ENCODE measurements around the gene FRG2C.
"Not testable (repeated sequence)": the region's sequence is repeated elsewhere in the genome, so short reads cannot be mapped to it uniquely, and the experiment has no call there.

The FRG2C gene

GRCh38 chr3:75645548-75645947 is 18.6 kb upstream of the FRG2C start:
- H3K18ac ChIP-seq (ENCODE audit: low read length); H3K27ac ChIP-seq (ENCODE audit: low read depth, low read length); H3K4me3 ChIP-seq (ENCODE audit: low read length); H2BK15ac ChIP-seq (replicated peaks; ENCODE audit: low read depth); H2BK120ac ChIP-seq (ENCODE audit: low read depth, low read length); H3K27me3 ChIP-seq (ENCODE audit: insufficient read depth, low read length, poor library complexity); H3K9ac ChIP-seq (ENCODE audit: low read length); H4K5ac ChIP-seq (ENCODE audit: low read length); H3K4me2 ChIP-seq (ENCODE audit: low read length); H3K79me2 ChIP-seq (ENCODE audit: control insufficient read depth, insufficient read depth, low read length); H3K4ac ChIP-seq (ENCODE audit: low read depth, low read length); H3K4me1 ChIP-seq (ENCODE audit: control insufficient read depth, low read depth, low read length); H2BK5ac ChIP-seq (ENCODE audit: low read length); H4K8ac ChIP-seq (ENCODE audit: low read depth, low read length); H2AK5ac ChIP-seq (ENCODE audit: low read length); H3K56ac ChIP-seq (ENCODE audit: low read length); H3K23ac ChIP-seq (ENCODE audit: low read length); H3K36me3 ChIP-seq (ENCODE audit: control insufficient read depth, insufficient read depth, low read length); H3K79me1 ChIP-seq (ENCODE audit: low read length): not testable (repeated sequence)
- DNase-seq: peak; percentile 80
- WGBS (ENCODE audit: extremely low coverage, insufficient coverage, low lambda C conversion rate): no CpG with 5 or more reads among the region's 4 CpGs

GRCh38 chr3:75650191-75650590 is 13.9 kb upstream of the FRG2C start:
- H3K4me3 ChIP-seq (ENCODE audit: low read length): no peak overlapping the region
- H3K9ac ChIP-seq (ENCODE audit: low read length): no peak overlapping the region
- no peak overlapping the region for H2BK15ac ChIP-seq (replicated peaks; ENCODE audit: low read depth)
- H2BK120ac ChIP-seq (ENCODE audit: low read depth, low read length): no peak overlapping the region
- H4K8ac ChIP-seq (ENCODE audit: low read depth, low read length): no peak overlapping the region
- no CpG with 5 or more reads among the region's 9 CpGs for WGBS (ENCODE audit: extremely low coverage, insufficient coverage, low lambda C conversion rate)
- DNase-seq: no peak
- no peak overlapping the region for H3K27ac ChIP-seq (ENCODE audit: low read depth, low read length)
- H3K36me3 ChIP-seq (ENCODE audit: control insufficient read depth, insufficient read depth, low read length): no peaks in the 10 kb centered on the region
- no peaks in the 10 kb centered on the region for H3K79me1 ChIP-seq (ENCODE audit: low read length)
- H3K56ac ChIP-seq (ENCODE audit: low read length): no peak overlapping the region
- H3K79me2 ChIP-seq (ENCODE audit: control insufficient read depth, insufficient read depth, low read length): no peaks in the 10 kb centered on the region
- H3K4me2 ChIP-seq (ENCODE audit: low read length): no peak overlapping the region
- no peak overlapping the region for H4K5ac ChIP-seq (ENCODE audit: low read length)
- peaks cover 5% of the 10 kb centered on the region for H3K27me3 ChIP-seq (ENCODE audit: insufficient read depth, low read length, poor library complexity)
- no peak overlapping the region for H3K23ac ChIP-seq (ENCODE audit: low read length)
- no peak overlapping the region for H2AK5ac ChIP-seq (ENCODE audit: low read length)
- no peaks in the 10 kb centered on the region for H3K4me1 ChIP-seq (ENCODE audit: control insufficient read depth, low read depth, low read length)
- no peak overlapping the region for H3K4ac ChIP-seq (ENCODE audit: low read depth, low read length)
- no peak overlapping the region for H3K18ac ChIP-seq (ENCODE audit: low read length)
- H2BK5ac ChIP-seq (ENCODE audit: low read length): no peak overlapping the region

GRCh38 chr3:75655101-75655904 is 8.8 kb upstream of the FRG2C start:
- not testable (repeated sequence) for H4K5ac ChIP-seq (ENCODE audit: low read length); H3K23ac ChIP-seq (ENCODE audit: low read length); H3K4ac ChIP-seq (ENCODE audit: low read depth, low read length); H3K4me3 ChIP-seq (ENCODE audit: low read length); H3K18ac ChIP-seq (ENCODE audit: low read length); H3K56ac ChIP-seq (ENCODE audit: low read length); H3K79me1 ChIP-seq (ENCODE audit: low read length); H3K4me2 ChIP-seq (ENCODE audit: low read length); H3K27me3 ChIP-seq (ENCODE audit: insufficient read depth, low read length, poor library complexity); H2BK5ac ChIP-seq (ENCODE audit: low read length); H3K27ac ChIP-seq (ENCODE audit: low read depth, low read length); H4K8ac ChIP-seq (ENCODE audit: low read depth, low read length); H2AK5ac ChIP-seq (ENCODE audit: low read length); H3K79me2 ChIP-seq (ENCODE audit: control insufficient read depth, insufficient read depth, low read length); H3K9ac ChIP-seq (ENCODE audit: low read length); H2BK15ac ChIP-seq (replicated peaks; ENCODE audit: low read depth); H3K36me3 ChIP-seq (ENCODE audit: control insufficient read depth, insufficient read depth, low read length); H3K4me1 ChIP-seq (ENCODE audit: control insufficient read depth, low read depth, low read length); H2BK120ac ChIP-seq (ENCODE audit: low read depth, low read length)
- WGBS (ENCODE audit: extremely low coverage, insufficient coverage, low lambda C conversion rate): no CpG with 5 or more reads among the region's 50 CpGs
- DNase-seq: peak; percentile 47

DNA sequence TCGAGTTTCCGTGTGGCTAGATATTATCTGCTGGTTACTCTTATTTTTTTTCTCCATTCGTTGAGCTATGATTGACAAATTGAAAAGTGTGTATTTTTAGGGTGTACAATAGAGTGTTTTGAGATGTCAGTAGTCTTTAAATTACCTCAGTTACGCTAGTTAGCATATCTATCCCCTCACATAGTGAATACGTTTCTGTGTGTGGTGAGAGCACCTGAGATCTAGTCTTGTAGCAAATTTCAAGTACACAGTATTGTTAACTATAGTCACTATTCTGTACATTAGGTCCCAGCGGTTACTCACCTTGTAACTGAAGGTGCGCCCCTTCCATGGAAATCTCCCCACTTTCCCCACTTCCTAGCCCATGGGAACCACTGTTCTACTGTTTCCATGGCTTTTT is 8.2 kb upstream of the FRG2C start:
- H4K5ac ChIP-seq (ENCODE audit: low read length); H2BK5ac ChIP-seq (ENCODE audit: low read length); H3K4me2 ChIP-seq (ENCODE audit: low read length); H3K23ac ChIP-seq (ENCODE audit: low read length); H2AK5ac ChIP-seq (ENCODE audit: low read length); H3K18ac ChIP-seq (ENCODE audit: low read length); H3K9ac ChIP-seq (ENCODE audit: low read length); DNase-seq; H3K56ac ChIP-seq (ENCODE audit: low read length); H3K4me1 ChIP-seq (ENCODE audit: control insufficient read depth, low read depth, low read length); H3K79me2 ChIP-seq (ENCODE audit: control insufficient read depth, insufficient read depth, low read length); H3K27me3 ChIP-seq (ENCODE audit: insufficient read depth, low read length, poor library complexity); H4K8ac ChIP-seq (ENCODE audit: low read depth, low read length); H2BK15ac ChIP-seq (replicated peaks; ENCODE audit: low read depth); H3K36me3 ChIP-seq (ENCODE audit: control insufficient read depth, insufficient read depth, low read length); H3K79me1 ChIP-seq (ENCODE audit: low read length); H2BK120ac ChIP-seq (ENCODE audit: low read depth, low read length); H3K4ac ChIP-seq (ENCODE audit: low read depth, low read length); H3K4me3 ChIP-seq (ENCODE audit: low read length); H3K27ac ChIP-seq (ENCODE audit: low read depth, low read length): not testable (repeated sequence)
- no CpG with 5 or more reads among the region's 7 CpGs for WGBS (ENCODE audit: extremely low coverage, insufficient coverage, low lambda C conversion rate)

- peak overlapping the region; percentile 58 for H3K4me3 ChIP-seq (ENCODE audit: low read length)
- not testable (repeated sequence) for H3K79me1 ChIP-seq (ENCODE audit: low read length); H2BK15ac ChIP-seq (replicated peaks; ENCODE audit: low read depth); H3K27me3 ChIP-seq (ENCODE audit: insufficient read depth, low read length, poor library complexity); H3K4ac ChIP-seq (ENCODE audit: low read depth, low read length); H3K36me3 ChIP-seq (ENCODE audit: control insufficient read depth, insufficient read depth, low read length); H4K5ac ChIP-seq (ENCODE audit: low read length); H2AK5ac ChIP-seq (ENCODE audit: low read length); H3K18ac ChIP-seq (ENCODE audit: low read length); H3K27ac ChIP-seq (ENCODE audit: low read depth, low read length); H3K79me2 ChIP-seq (ENCODE audit: control insufficient read depth, insufficient read depth, low read length); H3K4me1 ChIP-seq (ENCODE audit: control insufficient read depth, low read depth, low read length); H2BK120ac ChIP-seq (ENCODE audit: low read depth, low read length); H4K8ac ChIP-seq (ENCODE audit: low read depth, low read length); H2BK5ac ChIP-seq (ENCODE audit: low read length); H3K23ac ChIP-seq (ENCODE audit: low read length)
- peak overlapping the region; percentile 81 for H3K56ac ChIP-seq (ENCODE audit: low read length)
- DNase-seq: peak; percentile 46
- peak overlapping the region; percentile 64 for H3K9ac ChIP-seq (ENCODE audit: low read length)
- H3K4me2 ChIP-seq (ENCODE audit: low read length): peak overlapping the region; percentile 38
- WGBS (ENCODE audit: extremely low coverage, insufficient coverage, low lambda C conversion rate): no CpG with 5 or more reads among the region's 42 CpGs
Observed at GRCh38 chr3:75658411-75659107, 5.6 kb upstream of the FRG2C start.

DNA sequence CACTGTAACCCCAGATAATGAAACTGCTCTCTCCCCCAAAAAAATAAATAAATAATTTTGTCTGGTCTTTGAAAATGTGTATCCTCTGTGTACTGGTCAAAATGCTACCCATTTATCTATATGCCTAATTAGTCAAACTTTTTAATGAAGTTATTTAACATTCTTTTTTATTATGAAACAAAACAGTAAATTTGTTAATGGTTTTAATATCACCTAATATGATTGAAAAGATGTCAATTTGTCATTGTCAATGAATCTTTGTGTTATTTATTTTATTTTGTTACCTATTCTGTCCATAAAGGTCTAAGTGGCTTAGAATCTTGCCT is 5.1 kb upstream of the FRG2C start:
- H3K4me2 ChIP-seq (ENCODE audit: low read length); DNase-seq; H2BK120ac ChIP-seq (ENCODE audit: low read depth, low read length); H3K4me1 ChIP-seq (ENCODE audit: control insufficient read depth, low read depth, low read length); H3K36me3 ChIP-seq (ENCODE audit: control insufficient read depth, insufficient read depth, low read length); H2BK5ac ChIP-seq (ENCODE audit: low read length); H3K4ac ChIP-seq (ENCODE audit: low read depth, low read length); H3K79me1 ChIP-seq (ENCODE audit: low read length); H3K56ac ChIP-seq (ENCODE audit: low read length); H3K4me3 ChIP-seq (ENCODE audit: low read length); H3K27ac ChIP-seq (ENCODE audit: low read depth, low read length); H3K23ac ChIP-seq (ENCODE audit: low read length); H3K27me3 ChIP-seq (ENCODE audit: insufficient read depth, low read length, poor library complexity); H2BK15ac ChIP-seq (replicated peaks; ENCODE audit: low read depth); H2AK5ac ChIP-seq (ENCODE audit: low read length); H3K9ac ChIP-seq (ENCODE audit: low read length); H4K5ac ChIP-seq (ENCODE audit: low read length); H3K79me2 ChIP-seq (ENCODE audit: control insufficient read depth, insufficient read depth, low read length); H4K8ac ChIP-seq (ENCODE audit: low read depth, low read length); H3K18ac ChIP-seq (ENCODE audit: low read length): not testable (repeated sequence)

All from mesendoderm (in vitro differentiated cells).